HL-60 (cell line): ENCODE measurements around the gene OSBPL7.

ENCODE experiments used
- DNase-seq, 2 experiments: peaks; one replicate each; pipeline ENCODE4 v3.0.0-alpha.2; 2010 to 2020; ENCODE audit warnings: low read depth in 1 of 2, low spot score in 1 of 2
- H3K27ac ChIP-seq: fragments of 250-450 bp; sonication (Bioruptor Pico); replicated peaks from 2 replicates; pipeline ENCODE4 v1.5.1; 2020; ENCODE audit warnings: mild to moderate bottlenecking, moderate library complexity
- H3K27me3 ChIP-seq: fragments of 250-450 bp; sonication (Bioruptor Pico); 2 replicates; pipeline ENCODE4 v1.5.1; 2021; ENCODE audit warnings: mild to moderate bottlenecking, moderate library complexity; ENCODE audit not compliant: insufficient read depth, poor library complexity, severe bottlenecking
- H3K4me3 ChIP-seq: replicated peaks from 2 replicates; pipeline ENCODE4 v1.5.1; 2011; ENCODE audit warnings: mild to moderate bottlenecking, control low read depth, low read length; ENCODE audit not compliant: insufficient read depth
- GABPA ChIP-seq: IDR thresholded peaks from 2 replicates; pipeline ENCODE4 v1.6.1; 2012; ENCODE audit warnings: low read depth
- POLR2AphosphoS5 ChIP-seq: IDR thresholded peaks from 2 replicates; pipeline ENCODE4 v1.6.1; 2012; ENCODE audit warnings: low read depth
- SPI1 ChIP-seq: IDR thresholded peaks from 2 replicates; pipeline ENCODE4 v1.6.1; 2012; ENCODE audit warnings: low read depth, mild to moderate bottlenecking, borderline replicate concordance
- TF ChIP-seq, protein P1 (sequence below): IDR thresholded peaks from 2 replicates; pipeline ENCODE4 v1.6.1; 2012; ENCODE audit warnings: low read depth; ENCODE audit not compliant: insufficient replicate concordance
- TF ChIP-seq, protein P2 (sequence below): IDR thresholded peaks from one replicate; pipeline ENCODE4 v1.5.1; 2011; ENCODE audit warnings: low read length, control low read depth, inconsistent platforms; ENCODE audit not compliant: insufficient read depth

OSBPL7 gene

DNA sequence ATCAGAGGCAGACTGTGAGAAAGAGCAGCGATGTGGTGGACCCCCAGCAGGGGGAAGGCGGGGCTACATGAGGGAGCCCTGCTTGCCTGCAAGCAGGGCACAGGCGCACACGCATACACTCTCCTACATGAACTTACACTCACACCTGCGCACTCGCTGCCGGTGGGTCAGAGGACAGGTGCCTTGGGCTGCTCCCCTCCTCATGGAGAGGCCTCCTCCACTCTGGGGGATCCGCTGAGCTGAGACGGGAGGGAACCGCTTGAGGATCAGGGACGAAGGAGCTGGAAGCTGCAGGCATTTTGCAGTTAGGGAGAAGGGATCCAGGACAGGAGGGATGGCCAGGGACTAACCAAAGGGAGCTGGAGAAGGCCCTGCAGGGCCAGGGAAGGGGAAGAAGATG lies 14.2 kb downstream of the OSBPL7 start:
- no peak overlapping the region for H3K4me3 ChIP-seq
- TF ChIP-seq POLR2AphosphoS5 (no peak), GABPA (no peak), SPI1 (no peak)
- TF ChIP-seq, protein P1, sequence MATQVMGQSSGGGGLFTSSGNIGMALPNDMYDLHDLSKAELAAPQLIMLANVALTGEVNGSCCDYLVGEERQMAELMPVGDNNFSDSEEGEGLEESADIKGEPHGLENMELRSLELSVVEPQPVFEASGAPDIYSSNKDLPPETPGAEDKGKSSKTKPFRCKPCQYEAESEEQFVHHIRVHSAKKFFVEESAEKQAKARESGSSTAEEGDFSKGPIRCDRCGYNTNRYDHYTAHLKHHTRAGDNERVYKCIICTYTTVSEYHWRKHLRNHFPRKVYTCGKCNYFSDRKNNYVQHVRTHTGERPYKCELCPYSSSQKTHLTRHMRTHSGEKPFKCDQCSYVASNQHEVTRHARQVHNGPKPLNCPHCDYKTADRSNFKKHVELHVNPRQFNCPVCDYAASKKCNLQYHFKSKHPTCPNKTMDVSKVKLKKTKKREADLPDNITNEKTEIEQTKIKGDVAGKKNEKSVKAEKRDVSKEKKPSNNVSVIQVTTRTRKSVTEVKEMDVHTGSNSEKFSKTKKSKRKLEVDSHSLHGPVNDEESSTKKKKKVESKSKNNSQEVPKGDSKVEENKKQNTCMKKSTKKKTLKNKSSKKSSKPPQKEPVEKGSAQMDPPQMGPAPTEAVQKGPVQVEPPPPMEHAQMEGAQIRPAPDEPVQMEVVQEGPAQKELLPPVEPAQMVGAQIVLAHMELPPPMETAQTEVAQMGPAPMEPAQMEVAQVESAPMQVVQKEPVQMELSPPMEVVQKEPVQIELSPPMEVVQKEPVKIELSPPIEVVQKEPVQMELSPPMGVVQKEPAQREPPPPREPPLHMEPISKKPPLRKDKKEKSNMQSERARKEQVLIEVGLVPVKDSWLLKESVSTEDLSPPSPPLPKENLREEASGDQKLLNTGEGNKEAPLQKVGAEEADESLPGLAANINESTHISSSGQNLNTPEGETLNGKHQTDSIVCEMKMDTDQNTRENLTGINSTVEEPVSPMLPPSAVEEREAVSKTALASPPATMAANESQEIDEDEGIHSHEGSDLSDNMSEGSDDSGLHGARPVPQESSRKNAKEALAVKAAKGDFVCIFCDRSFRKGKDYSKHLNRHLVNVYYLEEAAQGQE = no peak
- TF ChIP-seq, protein P2, sequence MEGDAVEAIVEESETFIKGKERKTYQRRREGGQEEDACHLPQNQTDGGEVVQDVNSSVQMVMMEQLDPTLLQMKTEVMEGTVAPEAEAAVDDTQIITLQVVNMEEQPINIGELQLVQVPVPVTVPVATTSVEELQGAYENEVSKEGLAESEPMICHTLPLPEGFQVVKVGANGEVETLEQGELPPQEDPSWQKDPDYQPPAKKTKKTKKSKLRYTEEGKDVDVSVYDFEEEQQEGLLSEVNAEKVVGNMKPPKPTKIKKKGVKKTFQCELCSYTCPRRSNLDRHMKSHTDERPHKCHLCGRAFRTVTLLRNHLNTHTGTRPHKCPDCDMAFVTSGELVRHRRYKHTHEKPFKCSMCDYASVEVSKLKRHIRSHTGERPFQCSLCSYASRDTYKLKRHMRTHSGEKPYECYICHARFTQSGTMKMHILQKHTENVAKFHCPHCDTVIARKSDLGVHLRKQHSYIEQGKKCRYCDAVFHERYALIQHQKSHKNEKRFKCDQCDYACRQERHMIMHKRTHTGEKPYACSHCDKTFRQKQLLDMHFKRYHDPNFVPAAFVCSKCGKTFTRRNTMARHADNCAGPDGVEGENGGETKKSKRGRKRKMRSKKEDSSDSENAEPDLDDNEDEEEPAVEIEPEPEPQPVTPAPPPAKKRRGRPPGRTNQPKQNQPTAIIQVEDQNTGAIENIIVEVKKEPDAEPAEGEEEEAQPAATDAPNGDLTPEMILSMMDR = no peak
- H3K27me3 ChIP-seq = no peaks in the 10 kb centered on the region
- H3K27ac ChIP-seq = no peak overlapping the region
- DNase-seq = no peak

DNA sequence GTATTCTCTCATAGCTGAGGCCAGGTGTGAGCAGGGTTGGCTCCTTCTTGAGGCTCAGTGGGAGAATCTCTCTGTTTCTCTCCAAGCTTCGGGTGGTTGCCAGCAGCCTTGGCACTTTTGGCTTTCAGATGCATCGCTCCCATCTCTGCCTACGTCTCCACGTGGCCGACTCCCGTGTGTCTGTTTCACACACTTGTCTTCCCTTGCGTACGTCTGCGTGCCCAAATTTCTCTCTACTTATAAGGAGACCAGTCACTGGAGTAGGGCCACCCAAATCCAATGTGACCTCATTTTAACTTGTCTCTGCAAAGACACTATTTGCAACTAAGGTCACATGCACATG lies 14.7 kb downstream of the OSBPL7 start:
- H3K27me3 ChIP-seq = no peaks in the 10 kb centered on the region
- DNase-seq = no peak
- no peak overlapping the region for H3K4me3 ChIP-seq
- no peak overlapping the region for H3K27ac ChIP-seq
- TF ChIP-seq, protein P1 = no peak
- TF ChIP-seq, protein P2 = no peak
- TF ChIP-seq GABPA (no peak), POLR2AphosphoS5 (no peak), SPI1 (no peak)

DNA sequence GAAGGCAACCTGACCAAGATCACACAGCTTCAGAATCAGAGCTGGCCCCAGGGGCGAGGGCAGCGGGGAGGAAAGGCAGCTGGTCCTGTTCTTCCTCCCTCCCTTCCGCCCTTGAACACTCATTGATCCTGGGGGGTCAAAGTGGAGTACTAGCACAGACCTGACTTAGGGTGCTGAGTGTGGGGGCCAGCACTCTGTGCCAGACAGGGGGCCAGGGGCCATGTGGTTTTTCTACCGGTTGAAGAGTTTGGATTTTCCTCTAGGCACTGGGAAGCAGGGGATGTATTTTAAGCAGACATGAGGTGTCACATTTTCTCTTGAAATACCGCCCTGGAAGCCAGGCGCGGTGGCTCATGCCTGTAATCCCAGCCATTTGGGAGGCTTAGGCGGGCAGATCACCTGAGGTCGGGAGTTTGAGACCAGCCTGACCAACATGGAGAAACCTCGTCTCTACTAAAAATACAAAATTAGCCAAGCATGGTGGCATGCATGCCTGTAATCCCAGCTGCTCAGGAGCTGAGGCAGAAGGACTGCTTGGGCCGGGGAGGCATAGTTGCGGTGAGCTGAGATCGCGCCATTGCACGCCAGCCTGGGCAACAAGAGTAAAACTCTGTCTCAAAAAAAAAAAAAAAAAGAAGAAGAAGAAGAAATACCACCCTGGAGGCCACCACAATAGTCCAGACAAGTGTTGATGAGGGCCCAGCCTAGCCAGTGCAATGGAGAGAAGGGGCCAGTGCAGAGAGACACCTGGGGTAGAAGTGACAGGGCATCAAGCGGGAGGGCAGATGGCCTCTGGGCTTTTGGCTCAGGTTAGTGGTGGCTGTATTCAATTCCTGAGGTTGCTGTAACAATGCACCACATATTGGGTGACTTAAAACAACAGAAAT lies 15.3 kb downstream of the OSBPL7 start:
- TF ChIP-seq, protein P2 = no peak
- TF ChIP-seq, protein P1 = no peak
- TF ChIP-seq SPI1 = no peak
- TF ChIP-seq GABPA = no peak
- no peak for TF ChIP-seq POLR2AphosphoS5
- Histone ChIP-seq H3K27me3 (no peaks in the 10 kb centered on the region), H3K27ac (no peak overlapping the region), H3K4me3 (no peak overlapping the region)
- DNase-seq = no peak
